Keratinocyte (primary cell): ENCODE results near the gene NCBP2. TPM values are rescaled to one million over a fixed set of nuclear protein-coding genes. Genes with fewer than 3 reads are reported as not detected.

Experiments
- DNase-seq: peaks from one replicate; pipeline ENCODE4 v3.0.0-alpha.2; 2011; ENCODE audit warnings: low read depth, missing footprints, low spot score
- FAIRE-seq: peaks from 2 replicates; lab custom pipeline; 2011; peaks lifted over from hg19 to GRCh38; lab: Jason Lieb, UNC
- H2AFZ ChIP-seq: 2 replicates; pipeline ENCODE4 v1.6.0; 2012; ENCODE audit warnings: low read length, control low read depth, inconsistent platforms; ENCODE audit not compliant: control insufficient read depth
- H3K27ac ChIP-seq: 2 replicates; pipeline ENCODE4 v1.5.1; 2011; ENCODE audit warnings: low read length; ENCODE audit not compliant: control insufficient read depth, insufficient read depth
- H3K27me3 ChIP-seq: 3 replicates; pipeline ENCODE4 v1.6.0; 2011; ENCODE audit warnings: low read length; ENCODE audit not compliant: control insufficient read depth, insufficient read depth; ENCODE audit errors: extremely low read depth
- H3K36me3 ChIP-seq, 2 experiments: 2 replicates in 1 of 2; 3 replicates in 1 of 2; pipeline ENCODE4 v1.5.1; 2011; ENCODE audit warnings: low read length in 2 of 2, mild to moderate bottlenecking in 1 of 2; ENCODE audit not compliant: control insufficient read depth in 2 of 2, insufficient read depth in 2 of 2; ENCODE audit errors: extremely low read depth in 1 of 2
- H3K4me1 ChIP-seq: 3 replicates; pipeline ENCODE4 v1.5.1; 2011; ENCODE audit warnings: low read length; ENCODE audit not compliant: control insufficient read depth, insufficient read depth; ENCODE audit errors: extremely low read depth
- H3K4me2 ChIP-seq: 3 replicates; pipeline ENCODE4 v1.6.0; 2011; ENCODE audit warnings: low read depth, low read length; ENCODE audit not compliant: control insufficient read depth, insufficient read depth; ENCODE audit errors: extremely low read depth
- H3K4me3 ChIP-seq, 3 experiments: fragments of 200-600 bp in 1 of 3; sonication (generic) in 1 of 3; 2 replicates in 2 of 3; 3 replicates in 1 of 3; pipeline ENCODE4 v1.5.1; 2011 to 2016; ENCODE audit warnings: low read length in 3 of 3, mild to moderate bottlenecking in 3 of 3, control low read depth in 2 of 3, inconsistent platforms in 1 of 3, low read depth in 1 of 3, mixed read lengths in 1 of 3, mixed run types in 1 of 3, moderate library complexity in 1 of 3; ENCODE audit not compliant: control insufficient read depth in 2 of 3, insufficient read depth in 2 of 3; ENCODE audit errors: extremely low read depth in 1 of 3
- H3K79me2 ChIP-seq: 2 replicates; pipeline ENCODE4 v1.6.0; 2012; ENCODE audit warnings: low read length; ENCODE audit not compliant: control insufficient read depth, insufficient read depth
- H3K9ac ChIP-seq: 3 replicates; pipeline ENCODE4 v1.6.0; 2011; ENCODE audit warnings: low read length; ENCODE audit not compliant: control insufficient read depth, insufficient read depth; ENCODE audit errors: extremely low read depth
- H3K9me1 ChIP-seq: 3 replicates; pipeline ENCODE4 v1.6.0; 2011; ENCODE audit warnings: low read length; ENCODE audit not compliant: control insufficient read depth, insufficient read depth; ENCODE audit errors: extremely low read depth
- H3K9me3 ChIP-seq: 2 replicates; pipeline ENCODE4 v1.5.1; 2012; ENCODE audit warnings: low read depth, low read length; ENCODE audit not compliant: control insufficient read depth
- H4K20me1 ChIP-seq: 3 replicates; pipeline ENCODE4 v1.6.0; 2011; ENCODE audit warnings: low read length; ENCODE audit not compliant: control insufficient read depth, insufficient read depth; ENCODE audit errors: extremely low read depth
- CTCF ChIP-seq, 3 experiments: IDR thresholded peaks in 1 of 3; conservative IDR thresholded peaks in 1 of 3; optimal IDR thresholded peaks in 1 of 3; 2 replicates in 2 of 3; 3 replicates in 1 of 3; pipeline versions ENCODE3 to v1.5.1; 2011; ENCODE audit warnings: low read length in 3 of 3, mild to moderate bottlenecking in 3 of 3, moderate library complexity in 2 of 3, control low read depth in 1 of 3, inconsistent platforms in 1 of 3; ENCODE audit not compliant: insufficient read depth in 2 of 3; ENCODE audit errors: extremely low read depth in 1 of 3
- EZH2 ChIP-seq: IDR thresholded peaks from one replicate; pipeline ENCODE4 v1.6.1; 2012; ENCODE audit warnings: inconsistent platforms, mild to moderate bottlenecking, low read length, moderate library complexity
- dilution Hi-C: fragments of 300-500 bp; cut with MboI; formaldehyde crosslinking; loops from one replicate; pipeline ENCODE4 v1.7.0; 2020; ENCODE audit warnings: low sequenced_read_pairs; ENCODE audit not compliant: extremely low pct_ligation_motif_present
- polyA plus RNA-seq, 5 experiments: library from polyadenylated mRNA; depleted of rRNA in 3 of 5; stranded (reverse) in 3 of 5; stranded (forward) in 1 of 5; unstranded in 1 of 5; fragments of >200 nt; gene quantifications; 1 replicate in 1 of 5; 2 replicates in 3 of 5; 3 replicates in 1 of 5; pipeline versions ENCODE4 v1.2.1 to v1.2.3, GENCODE V29; 2011 to 2012; ENCODE audit warnings: missing spikeins in 2 of 5, low read depth in 1 of 5, low replicate concordance in 1 of 5

The NCBP2 gene
- polyA plus RNA-seq, 1 donor (not counting 4 experiments of a cell fraction or from before 2014, with no cell fraction given), result 71.4 TPM

- Histone ChIP-seq H3K4me3 (no peak overlapping the region), H3K27me3 (no peaks in the 10 kb centered on the region), H3K36me3 (peaks cover 8 to 16% of the 10 kb centered on the region in 2 experiments), H3K4me1 (no peaks in the 10 kb centered on the region), H3K27ac (no peak overlapping the region), H3K9me3 (no peaks in the 10 kb centered on the region), H4K20me1 (no peaks in the 10 kb centered on the region), H2AFZ (no peak overlapping the region), H3K79me2 (no peaks in the 10 kb centered on the region), H3K4me2 (no peak overlapping the region), H3K9me1 (no peaks in the 10 kb centered on the region), H3K9ac (no peak overlapping the region)
- FAIRE-seq (no peak), DNase-seq (no peak)
- TF ChIP-seq EZH2, result no peak
- no peak for TF ChIP-seq CTCF (optimal IDR thresholded peaks at IDR 0.05 in 1 of 3, IDR thresholded peaks at IDR 0.05 in 1 of 3, conservative IDR thresholded peaks at IDR 0.05 in 1 of 3; ENCODE audit: extremely low read depth in 1 of 3, insufficient read depth in 2 of 3, low read length in 3 of 3)
- dilution Hi-C loops, result no loop called here
These were observed 23.4 kb downstream of the NCBP2 start for GRCh38 chr3:196918968-196919367.

- TF ChIP-seq CTCF (optimal IDR thresholded peaks at IDR 0.05 in 1 of 3, IDR thresholded peaks at IDR 0.05 in 1 of 3, conservative IDR thresholded peaks at IDR 0.05 in 1 of 3; ENCODE audit: extremely low read depth in 1 of 3, insufficient read depth in 2 of 3, low read length in 3 of 3) (no peak), EZH2 (no peak)
- Histone ChIP-seq H3K36me3 (peaks cover 8 to 11% of the 10 kb centered on the region in 2 experiments), H3K27me3 (no peaks in the 10 kb centered on the region), H3K4me1 (no peaks in the 10 kb centered on the region), H3K9me3 (no peaks in the 10 kb centered on the region), H2AFZ (no peak overlapping the region), H3K4me3 (no peak overlapping the region), H3K4me2 (no peak overlapping the region), H3K79me2 (no peaks in the 10 kb centered on the region), H4K20me1 (no peaks in the 10 kb centered on the region), H3K27ac (no peak overlapping the region), H3K9me1 (no peaks in the 10 kb centered on the region), H3K9ac (no peak overlapping the region)
- DNase-seq (no peak), FAIRE-seq (no peak)
- dilution Hi-C loops, result no loop called here
These were observed 25.3 kb downstream of the NCBP2 start for GRCh38 chr3:196916995-196917394.
